Suppressor macrophage treated with lipopolysaccharide for 1 hour (primary cell): ENCODE measurements around the gene TMEM117.

Source experiments
- DNase-seq, 3 donors: peaks; one replicate each; pipeline ENCODE4 v3.0.0-alpha.2; 2020 to 2022

The TMEM117 gene

DNA sequence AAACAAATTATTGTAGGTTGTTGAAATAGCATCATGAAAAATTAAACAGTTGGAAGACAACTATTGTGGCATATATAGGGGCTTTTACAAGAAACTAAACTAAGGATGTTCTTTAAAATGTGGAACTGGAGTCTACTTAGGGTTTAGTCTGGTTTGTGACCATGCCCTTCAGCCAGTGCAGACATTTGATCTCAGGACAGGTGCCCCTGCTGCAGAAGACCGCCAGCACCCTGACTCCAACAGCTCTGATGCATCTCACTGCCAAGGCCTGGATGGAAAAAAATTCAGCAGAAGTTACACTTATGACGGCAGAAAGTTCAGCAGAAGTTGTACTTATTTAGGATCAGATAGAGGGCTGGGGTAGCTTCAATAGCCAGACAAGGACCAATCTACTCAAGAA is 51.5 kb downstream of the TMEM117 start:
- no peak for DNase-seq

GRCh38 chr12:43891856-43892574 is 56.1 kb downstream of the TMEM117 start:
- DNase-seq: no peak

DNA sequence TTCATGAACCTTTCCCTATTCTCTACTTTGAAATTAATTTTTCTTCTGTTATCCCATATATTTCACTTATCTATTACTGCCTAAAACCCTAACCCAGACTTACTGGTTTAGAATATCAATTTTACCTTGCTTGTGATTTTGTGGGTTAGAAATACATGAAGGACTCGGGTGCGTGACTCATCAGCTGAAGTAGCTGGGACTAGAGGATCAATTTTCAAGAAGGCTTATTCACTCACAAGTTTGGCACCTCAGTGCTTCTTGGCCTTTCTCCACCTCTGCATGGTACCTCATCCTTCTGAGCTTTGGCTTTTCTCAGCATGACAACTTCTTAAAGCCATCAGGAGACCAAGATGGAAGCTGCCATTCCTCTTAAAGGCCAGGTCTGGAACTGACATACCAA is 57.8 kb downstream of the TMEM117 start:
- DNase-seq: no peak

DNA sequence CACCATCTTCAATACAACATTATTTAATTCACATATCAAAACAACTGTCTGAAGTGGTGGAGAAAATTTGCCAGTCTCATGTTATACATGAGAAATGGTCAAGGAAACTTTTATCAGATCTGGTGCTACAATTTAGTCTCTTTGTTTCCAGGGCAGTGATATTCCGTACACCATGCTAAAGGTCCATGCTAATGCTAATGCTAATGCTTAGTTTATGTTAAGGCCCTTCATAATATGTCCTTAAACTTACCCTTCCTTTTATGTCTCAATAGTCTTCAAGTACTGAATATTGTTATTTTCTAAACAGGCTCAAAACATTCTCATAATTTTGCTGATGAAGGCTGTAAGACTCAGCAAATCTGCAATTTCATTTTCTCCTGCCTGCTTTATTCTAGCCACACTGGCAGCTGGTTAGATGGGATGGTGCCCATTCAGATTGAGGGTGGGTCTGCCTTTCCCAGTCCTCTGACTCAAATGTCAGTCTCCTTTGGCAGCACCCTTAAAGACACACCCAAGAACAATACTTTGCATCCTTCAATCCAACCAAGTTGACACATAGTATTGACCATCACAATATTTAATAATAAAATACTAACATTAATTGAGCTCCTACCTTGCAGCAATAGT is 59.8 kb downstream of the TMEM117 start:
- DNase-seq: no peak

GRCh38 chr12:43896496-43896895 is 60.6 kb downstream of the TMEM117 start:
- no peak for DNase-seq

GRCh38 chr12:43898474-43898873 is 62.6 kb downstream of the TMEM117 start:
- DNase-seq: no peak

DNA sequence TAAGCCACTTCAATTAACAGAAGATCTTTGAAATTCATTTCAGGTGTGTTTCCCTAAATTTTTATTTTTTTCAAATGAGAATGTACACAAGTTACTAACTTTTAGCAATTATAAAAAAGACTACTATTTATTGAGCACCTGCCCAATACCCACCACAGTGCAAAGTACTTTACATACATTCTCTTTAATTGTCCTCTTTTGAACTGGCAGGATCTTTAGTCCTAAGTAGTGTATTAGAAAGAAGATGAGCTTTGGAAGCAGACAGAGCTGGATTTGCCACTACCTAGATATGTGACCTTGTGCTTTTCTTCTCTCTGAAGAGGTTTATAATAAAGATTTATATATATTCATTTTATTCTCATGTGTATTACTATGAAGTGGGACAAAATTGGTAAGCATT is 63.7 kb downstream of the TMEM117 start:
- DNase-seq: no peak

DNA sequence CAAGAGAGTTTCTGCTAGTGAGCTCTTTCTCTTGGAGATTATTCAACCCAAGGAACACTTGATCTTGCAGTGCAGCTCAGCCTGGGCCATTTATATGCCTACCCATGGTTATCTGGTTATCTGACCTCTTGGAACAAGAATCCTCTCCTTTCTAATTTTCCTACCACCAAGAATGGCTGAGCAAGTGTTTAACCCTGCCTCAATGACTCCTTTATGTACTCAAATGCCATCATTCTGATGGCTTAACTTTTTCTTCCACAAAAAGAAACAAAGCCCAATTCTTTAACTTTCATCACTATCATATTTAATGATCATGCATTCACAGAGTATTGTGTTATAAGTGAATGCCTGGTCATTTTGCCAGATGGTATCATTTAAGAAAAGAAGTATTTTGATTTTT is 67.8 kb downstream of the TMEM117 start:
- DNase-seq: no peak

- no peak for DNase-seq
Measured at GRCh38 chr12:43912859-43913258, 77.0 kb downstream of the TMEM117 start.

DNA sequence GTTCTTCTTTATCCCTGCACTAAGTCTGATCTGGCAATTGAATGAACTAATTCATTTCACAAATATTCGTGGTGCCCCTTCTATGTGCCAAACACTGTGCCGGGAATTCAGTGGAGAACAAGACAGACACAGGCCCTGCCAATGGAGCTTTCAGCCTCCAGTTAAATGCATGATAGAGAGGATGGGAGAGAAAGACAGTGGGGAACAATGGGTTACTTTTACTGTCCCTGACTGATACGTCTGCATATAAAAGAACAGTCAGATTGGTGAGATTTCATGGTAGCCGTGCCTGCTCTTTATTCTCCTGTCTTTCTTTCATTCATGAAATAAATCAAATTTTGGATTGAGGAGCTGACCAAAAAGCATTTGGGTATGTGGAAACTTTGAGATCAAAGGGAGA is 78.5 kb downstream of the TMEM117 start:
- DNase-seq: no peak

GRCh38 chr12:43914923-43915468 is 79.1 kb downstream of the TMEM117 start:
- no peak for DNase-seq

GRCh38 chr12:43917896-43918295 is 82.0 kb downstream of the TMEM117 start:
- DNase-seq: no peak

DNA sequence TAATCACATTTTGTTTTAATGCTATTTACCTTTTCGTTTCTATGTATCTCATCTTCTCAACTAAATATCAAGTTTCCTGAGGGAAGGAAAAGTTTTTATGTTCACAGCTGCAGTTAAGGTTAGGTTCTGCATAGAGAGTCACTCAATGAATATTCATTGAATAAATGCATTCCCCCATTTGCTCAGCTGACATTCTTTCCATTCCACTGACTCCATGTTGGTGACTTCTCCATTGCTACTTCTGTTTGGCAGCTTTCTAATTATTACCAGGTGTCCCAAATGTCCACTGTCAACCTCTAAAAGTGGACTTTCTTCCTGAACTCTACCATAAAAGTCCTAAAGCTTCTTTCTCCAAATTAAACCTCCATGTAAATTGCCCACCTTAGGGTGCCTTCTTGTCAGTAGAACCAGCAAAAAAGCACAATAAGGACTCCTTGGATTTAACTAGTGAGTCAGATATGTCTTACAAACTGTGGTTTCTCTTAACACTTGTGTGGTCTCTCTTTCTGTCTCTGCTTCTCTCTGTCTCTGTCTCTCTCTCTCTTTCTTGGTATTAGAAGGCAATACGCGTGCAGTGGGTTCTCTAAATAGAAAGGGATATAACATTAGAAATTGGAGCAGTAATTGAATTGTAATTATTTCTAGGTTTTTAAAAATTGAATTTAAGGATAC is 85.9 kb downstream of the TMEM117 start:
- no peak for DNase-seq

GRCh38 chr12:43930032-43930431 is 94.2 kb downstream of the TMEM117 start:
- no peak for DNase-seq

- no peak for DNase-seq
Measured at GRCh38 chr12:43931187-43931586, 95.3 kb downstream of the TMEM117 start.

DNA sequence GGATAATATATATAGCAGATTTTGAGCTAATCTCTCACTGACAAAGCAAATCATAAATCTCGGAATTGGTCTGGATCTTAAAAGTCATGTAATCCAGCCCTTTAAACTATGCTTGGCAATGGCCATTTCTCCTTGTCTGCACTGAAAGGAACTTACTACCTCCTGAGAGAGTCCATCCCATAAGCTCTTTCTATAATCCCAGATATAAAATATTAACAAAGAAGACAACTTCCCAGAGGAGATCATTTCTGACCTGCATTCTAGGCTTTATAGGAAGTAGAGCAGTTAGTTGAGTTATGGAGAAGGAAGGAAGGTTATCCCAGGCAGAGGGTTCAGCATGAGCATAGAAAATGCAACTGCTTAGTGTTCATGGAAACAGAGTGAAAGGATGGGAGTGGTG is 99.7 kb downstream of the TMEM117 start:
- no peak for DNase-seq

GRCh38 chr12:43937947-43938346 is 102.1 kb downstream of the TMEM117 start:
- peak in 1 of 3 donors; percentile 0 for DNase-seq

DNA sequence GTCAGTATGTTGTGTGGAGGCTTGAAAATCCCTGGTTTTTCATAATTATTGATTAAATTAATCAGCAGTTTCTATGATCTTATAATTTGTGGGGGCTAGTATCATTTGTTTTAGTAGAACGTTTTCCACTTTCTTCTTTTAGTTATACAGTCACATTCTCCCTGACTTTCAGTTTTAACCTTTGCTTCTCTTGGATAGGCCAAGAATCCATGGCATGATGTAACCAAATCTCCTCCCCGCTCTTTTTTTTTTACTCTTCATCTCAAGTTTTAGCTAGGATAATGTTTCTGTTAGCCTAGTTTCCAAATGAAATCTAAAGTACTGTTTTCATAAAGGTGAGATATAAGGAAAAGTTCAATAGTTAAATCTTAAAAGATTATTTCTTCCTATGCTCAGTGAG is 106.5 kb downstream of the TMEM117 start:
- DNase-seq: no peak

- no peak for DNase-seq
Measured at GRCh38 chr12:43945983-43946382, 110.1 kb downstream of the TMEM117 start.

- DNase-seq: no peak
Measured at GRCh38 chr12:43951286-43951685, 115.4 kb downstream of the TMEM117 start.

GRCh38 chr12:43957732-43958372 is 122.0 kb downstream of the TMEM117 start:
- DNase-seq: peak; percentile 69 to 85 (median 81)

DNA sequence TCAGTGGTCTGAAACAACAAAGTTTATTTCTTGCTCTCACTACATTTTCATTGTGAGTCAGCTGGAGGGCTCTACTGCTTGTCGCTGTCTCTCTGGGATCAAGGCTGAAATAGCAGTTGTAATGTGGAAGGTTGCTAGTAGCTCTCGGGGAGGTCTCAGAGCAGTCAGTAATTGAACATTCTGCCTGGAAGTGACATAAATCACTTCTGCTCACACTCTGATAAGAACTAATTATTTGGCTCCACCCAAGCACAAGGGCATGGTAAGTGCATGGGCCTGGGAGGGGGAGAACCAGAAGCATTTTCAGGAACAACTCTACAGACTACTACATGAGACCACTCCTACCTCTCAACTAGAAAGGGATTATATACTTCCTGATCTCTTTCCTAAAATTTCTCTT is 128.2 kb downstream of the TMEM117 start:
- DNase-seq: no peak

DNA sequence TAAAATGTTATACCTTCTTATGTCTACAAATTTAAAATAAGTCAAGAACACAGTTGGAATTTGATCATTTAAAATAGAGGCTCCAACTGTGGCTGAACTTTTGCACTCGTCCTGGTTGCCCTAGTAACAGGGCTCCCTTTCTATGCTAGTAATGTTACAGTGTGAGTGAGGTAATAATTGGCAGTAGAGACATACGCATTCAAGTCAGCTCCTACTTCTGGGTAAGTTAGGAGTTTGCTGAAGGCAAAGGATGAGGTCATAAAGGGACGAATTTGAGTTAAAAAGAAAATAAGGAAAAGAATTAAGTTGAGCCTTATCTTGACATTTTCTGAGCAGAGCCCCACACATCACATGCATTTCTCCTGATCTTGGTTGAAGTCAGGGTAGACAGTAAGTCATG is 129.1 kb downstream of the TMEM117 start:
- DNase-seq: no peak
